Adipocyte (in vitro differentiated cells): Measurements from ENCODE around the gene BCOR.

Experiments
- DNase-seq: peaks from one replicate; pipeline ENCODE4 v3.0.0-alpha.2; 2015; ENCODE audit warnings: low read depth
- H3K27me3 ChIP-seq: replicated peaks from 2 replicates; pipeline ENCODE4 v1.7.0; 2013; ENCODE audit warnings: mild to moderate bottlenecking, low read length, moderate library complexity; ENCODE audit not compliant: control insufficient read depth, insufficient read depth
- H3K36me3 ChIP-seq: 2 replicates; pipeline ENCODE4 v1.7.0; 2013; ENCODE audit warnings: low read length, mild to moderate bottlenecking, moderate library complexity; ENCODE audit not compliant: control insufficient read depth, insufficient read depth, severe bottlenecking
- H3K4me1 ChIP-seq: 2 replicates; pipeline ENCODE4 v1.7.0; 2013; ENCODE audit warnings: mild to moderate bottlenecking, low read length, moderate library complexity; ENCODE audit not compliant: control insufficient read depth, insufficient read depth
- H3K4me3 ChIP-seq: 2 replicates; pipeline ENCODE4 v1.7.0; 2013; ENCODE audit warnings: mild to moderate bottlenecking, low read length, moderate library complexity
- H3K9ac ChIP-seq: 2 replicates; pipeline ENCODE4 v1.7.0; 2013; ENCODE audit warnings: mild to moderate bottlenecking, low read length, moderate library complexity
- H3K9me3 ChIP-seq: 2 replicates; pipeline ENCODE4 v1.7.0; 2013; ENCODE audit warnings: mild to moderate bottlenecking, low read length, moderate library complexity; ENCODE audit not compliant: control insufficient read depth

BCOR gene

DNA sequence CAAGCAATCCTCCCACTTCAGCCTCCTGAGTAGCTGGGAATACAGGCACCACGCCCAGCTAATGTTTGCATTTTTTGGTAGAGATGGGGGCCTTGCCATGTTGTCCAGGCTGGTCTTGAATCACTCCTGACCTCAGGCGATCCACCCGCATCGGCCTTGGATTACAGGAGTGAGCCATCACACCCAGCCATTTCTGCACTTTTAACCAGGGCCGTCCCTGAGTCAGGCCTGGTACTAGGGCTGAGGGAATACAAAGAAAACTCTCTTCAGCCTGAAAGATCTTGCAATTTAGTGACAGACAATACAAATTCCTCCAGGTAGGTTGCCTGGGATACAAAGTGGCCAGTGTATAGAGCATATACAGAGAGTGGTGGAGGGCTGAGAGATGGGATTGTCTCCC is 65.8 kb downstream of the BCOR start:
- H3K4me3 ChIP-seq = no peak overlapping the region
- no peak overlapping the region for H3K9ac ChIP-seq
- H3K9me3 ChIP-seq = peaks cover 8% of the 10 kb centered on the region
- no peaks in the 10 kb centered on the region for H3K4me1 ChIP-seq
- no peaks in the 10 kb centered on the region for H3K36me3 ChIP-seq
- DNase-seq = no peak
- H3K27me3 ChIP-seq = peaks cover 5% of the 10 kb centered on the region

- Histone ChIP-seq H3K9ac (no peak overlapping the region), H3K36me3 (no peaks in the 10 kb centered on the region), H3K27me3 (peaks cover 8% of the 10 kb centered on the region), H3K9me3 (peaks cover 8% of the 10 kb centered on the region), H3K4me3 (no peak overlapping the region), H3K4me1 (no peaks in the 10 kb centered on the region)
- no peak for DNase-seq
Observed at GRCh38 chrX:40030205-40030604, 67.6 kb downstream of the BCOR start.

DNA sequence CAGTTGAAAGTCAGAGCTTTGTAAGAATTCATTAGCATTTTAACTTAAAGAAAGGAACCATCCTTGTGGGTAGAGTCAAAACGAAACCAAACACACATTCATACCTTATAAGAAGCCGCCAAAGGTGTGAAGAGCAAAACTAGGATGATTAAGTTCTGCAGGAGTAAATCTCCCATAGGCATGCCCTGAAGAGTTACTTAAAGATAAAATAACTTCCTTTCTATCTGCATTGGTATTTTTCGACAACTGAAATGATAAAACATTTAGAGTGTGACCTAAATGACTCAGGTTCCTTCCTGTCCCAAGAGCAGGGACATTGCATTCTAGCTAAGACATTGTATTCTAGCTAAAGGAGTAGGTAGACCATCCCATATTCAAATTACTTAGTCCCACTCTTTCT is 75.3 kb downstream of the BCOR start:
- DNase-seq = no peak
- Histone ChIP-seq H3K27me3 (peaks cover 10% of the 10 kb centered on the region), H3K36me3 (no peaks in the 10 kb centered on the region), H3K9ac (no peak overlapping the region), H3K4me3 (no peak overlapping the region), H3K4me1 (no peaks in the 10 kb centered on the region), H3K9me3 (peaks cover 8% of the 10 kb centered on the region)

DNA sequence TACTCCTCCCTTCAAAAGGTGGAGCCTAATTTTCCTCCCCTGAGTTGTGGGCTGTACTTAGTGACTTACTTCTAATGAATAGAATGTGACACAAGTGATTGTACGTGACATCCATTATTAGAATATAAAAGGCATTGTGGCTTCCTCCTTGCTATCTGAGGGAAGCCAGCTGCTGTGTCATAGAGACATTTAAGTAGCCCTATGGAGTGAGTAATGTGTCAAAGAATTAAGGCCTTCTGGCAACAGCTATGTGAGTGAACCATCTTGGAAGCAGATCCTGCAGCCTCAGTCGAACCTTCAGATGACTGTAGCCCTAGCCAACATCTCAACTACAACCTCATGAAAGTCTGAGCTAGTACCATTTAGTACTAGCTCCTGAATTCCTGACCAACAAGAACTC is 76.1 kb downstream of the BCOR start:
- Histone ChIP-seq H3K4me3 (no peak overlapping the region), H3K9ac (no peak overlapping the region), H3K4me1 (no peaks in the 10 kb centered on the region), H3K36me3 (no peaks in the 10 kb centered on the region), H3K9me3 (peaks cover 11% of the 10 kb centered on the region), H3K27me3 (peaks cover 7% of the 10 kb centered on the region)
- no peak for DNase-seq

- H3K4me1 ChIP-seq = no peaks in the 10 kb centered on the region
- DNase-seq = no peak
- peaks cover 12% of the 10 kb centered on the region for H3K27me3 ChIP-seq
- no peaks in the 10 kb centered on the region for H3K36me3 ChIP-seq
- no peak overlapping the region for H3K9ac ChIP-seq
- H3K4me3 ChIP-seq = no peak overlapping the region
- peaks cover 20% of the 10 kb centered on the region for H3K9me3 ChIP-seq
Observed at GRCh38 chrX:40019541-40019940, 78.2 kb downstream of the BCOR start.

DNA sequence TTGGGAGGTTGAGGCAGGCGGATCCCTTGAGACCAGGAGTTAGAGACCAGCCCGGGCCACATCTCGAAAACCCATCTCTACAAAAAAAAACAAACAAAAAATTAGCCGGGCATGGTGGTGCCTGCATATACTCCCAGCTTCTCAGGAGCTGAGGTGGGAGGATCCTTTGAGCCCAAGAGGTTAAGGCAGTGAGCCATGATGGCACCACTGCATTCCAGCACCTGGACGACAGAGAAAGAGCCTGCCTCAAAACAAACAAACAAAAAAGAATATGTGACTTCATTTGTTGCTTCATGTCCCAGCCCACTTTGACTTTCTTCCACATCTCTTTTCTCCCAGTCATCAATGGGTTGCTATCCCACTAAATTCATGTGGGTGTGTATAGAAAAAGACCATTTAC is 79.7 kb downstream of the BCOR start:
- Histone ChIP-seq H3K36me3 (no peaks in the 10 kb centered on the region), H3K4me3 (no peak overlapping the region), H3K27me3 (peaks cover 5% of the 10 kb centered on the region), H3K4me1 (peaks cover 2% of the 10 kb centered on the region), H3K9ac (no peak overlapping the region), H3K9me3 (peaks cover 20% of the 10 kb centered on the region)
- no peak for DNase-seq

- H3K9me3 ChIP-seq = peaks cover 16% of the 10 kb centered on the region
- H3K36me3 ChIP-seq = no peaks in the 10 kb centered on the region
- DNase-seq = no peak
- H3K9ac ChIP-seq = no peak overlapping the region
- H3K4me3 ChIP-seq = no peak overlapping the region
- peaks cover 12% of the 10 kb centered on the region for H3K4me1 ChIP-seq
- H3K27me3 ChIP-seq = peaks cover 5% of the 10 kb centered on the region
Observed at GRCh38 chrX:40016749-40017148, 81.0 kb downstream of the BCOR start.

GRCh38 chrX:40015693-40016092 is 82.1 kb downstream of the BCOR start:
- no peaks in the 10 kb centered on the region for H3K36me3 ChIP-seq
- no peak for DNase-seq
- no peak overlapping the region for H3K4me3 ChIP-seq
- peaks cover 15% of the 10 kb centered on the region for H3K4me1 ChIP-seq
- peaks cover 12% of the 10 kb centered on the region for H3K9me3 ChIP-seq
- H3K27me3 ChIP-seq = peaks cover 9% of the 10 kb centered on the region
- no peak overlapping the region for H3K9ac ChIP-seq

- Histone ChIP-seq H3K27me3 (peaks cover 10% of the 10 kb centered on the region), H3K36me3 (no peaks in the 10 kb centered on the region), H3K9me3 (peaks cover 12% of the 10 kb centered on the region), H3K4me1 (peaks cover 17% of the 10 kb centered on the region), H3K4me3 (peak overlapping the region; percentile 75), H3K9ac (peak overlapping the region; percentile 75)
- peak; percentile 74 for DNase-seq
Observed at GRCh38 chrX:40013266-40014195, 84.2 kb downstream of the BCOR start.

GRCh38 chrX:40012868-40013265 is 84.9 kb downstream of the BCOR start:
- H3K4me3 ChIP-seq = peak overlapping the region; percentile 75
- no peaks in the 10 kb centered on the region for H3K36me3 ChIP-seq
- peaks cover 12% of the 10 kb centered on the region for H3K9me3 ChIP-seq
- DNase-seq = peak; percentile 70
- peaks cover 14% of the 10 kb centered on the region for H3K27me3 ChIP-seq
- peak overlapping the region; percentile 75 for H3K9ac ChIP-seq
- peaks cover 17% of the 10 kb centered on the region for H3K4me1 ChIP-seq

GRCh38 chrX:40012039-40012867 is 85.5 kb downstream of the BCOR start:
- H3K27me3 ChIP-seq = peaks cover 19% of the 10 kb centered on the region
- no peaks in the 10 kb centered on the region for H3K36me3 ChIP-seq
- H3K9me3 ChIP-seq = peaks cover 12% of the 10 kb centered on the region
- H3K9ac ChIP-seq = peak overlapping the region; percentile 75
- peak overlapping the region; percentile 75 for H3K4me3 ChIP-seq
- DNase-seq = peak; percentile 65
- peaks cover 17% of the 10 kb centered on the region for H3K4me1 ChIP-seq
